Renal pelvis (tissue), 4 donors: ENCODE data around the gene CDK2. TPM values are rescaled to one million over a fixed set of nuclear protein-coding genes. Genes with fewer than 3 reads are reported as not detected.
A peak's percentile ranks its signal among the peaks of the same experiment; 100 is the strongest.

Source experiments
- DNase-seq: peaks from one replicate; pipeline ENCODE4 v3.0.0-alpha.2; 2013
- polyA plus RNA-seq, 3 donors: library from polyadenylated mRNA; unstranded; fragments of 120-200 nt; gene quantifications; one replicate each; pipeline ENCODE4 v1.2.1, GENCODE V29; 2013; ENCODE audit not compliant: insufficient read length in 3 of 3

The CDK2 gene
- polyA plus RNA-seq, 3 donors: 60.6 to 74.6 (median 61.6) TPM

DNA sequence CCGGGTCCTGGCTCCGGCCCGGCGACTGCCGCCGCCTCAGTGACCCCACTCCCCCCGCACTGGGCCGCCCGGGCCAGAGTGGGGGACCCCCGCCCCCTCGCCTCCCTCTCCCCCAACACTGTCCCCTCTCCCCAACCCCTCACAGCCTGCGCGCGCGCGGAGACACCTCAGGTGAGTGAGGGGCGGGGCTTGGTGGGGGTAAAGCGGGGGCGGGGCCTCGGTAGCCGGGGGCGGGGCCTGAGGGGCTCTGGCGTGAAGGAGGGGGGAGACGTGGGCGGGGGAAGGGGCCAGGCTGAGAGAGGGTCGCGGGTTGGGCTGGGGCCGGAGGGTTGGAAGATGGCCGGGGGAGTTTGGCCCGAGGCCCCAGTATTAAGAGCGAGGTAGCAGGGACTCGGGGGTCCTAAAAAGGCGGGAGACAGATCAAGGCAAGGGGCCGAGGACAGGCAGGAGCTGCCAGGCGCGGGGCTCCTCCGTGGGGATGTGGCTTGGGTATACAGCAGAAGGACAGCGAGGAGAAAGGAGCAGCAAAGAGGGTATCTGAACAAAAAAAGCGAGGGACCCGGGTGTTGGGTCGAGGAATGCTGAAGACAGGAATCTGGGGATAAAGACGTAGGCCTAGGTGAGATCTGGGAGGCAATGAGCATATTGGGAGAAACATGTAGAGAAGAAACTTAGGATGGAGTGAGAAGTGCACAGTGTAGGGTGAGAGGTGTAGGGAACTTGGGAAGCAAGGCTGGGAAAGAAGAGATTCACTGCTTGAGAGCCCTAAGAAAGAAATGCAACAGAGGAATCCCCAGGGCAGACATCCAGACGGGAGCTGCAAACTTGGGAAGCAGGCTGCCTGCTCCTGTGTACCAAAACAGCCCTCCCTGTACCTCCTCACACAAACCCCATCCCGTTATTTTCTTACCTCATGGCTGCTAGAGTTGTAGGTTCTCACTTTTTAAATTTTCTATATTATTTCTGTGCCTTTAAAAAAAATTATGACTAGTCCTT, 41.2 kb downstream of the CDK2 start:
- peak; percentile 68 for DNase-seq

GRCh38 chr12:56010111-56010570, 43.5 kb downstream of the CDK2 start:
- no peak for DNase-seq

GRCh38 chr12:56011509-56012090, 45.0 kb downstream of the CDK2 start:
- no peak for DNase-seq

DNA sequence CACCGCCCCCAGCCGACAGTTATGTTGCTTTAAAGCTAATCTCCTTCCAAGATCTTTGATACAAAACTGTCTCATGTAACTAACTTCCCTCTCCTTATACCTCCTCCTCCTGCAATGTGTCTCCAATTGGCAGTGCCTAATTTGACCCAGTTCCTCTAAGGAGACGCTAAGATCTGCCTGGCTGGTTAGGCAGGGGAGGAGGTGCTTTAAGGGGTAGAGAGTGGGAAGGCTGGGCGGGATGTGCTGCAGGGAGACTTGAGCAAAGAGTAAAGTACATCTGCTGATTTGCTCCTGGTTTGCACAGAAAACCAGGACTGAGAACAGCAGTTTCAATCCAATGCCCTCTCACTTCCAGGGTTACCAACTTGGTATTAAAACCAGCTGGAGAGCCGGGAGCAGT, 46.9 kb downstream of the CDK2 start:
- no peak for DNase-seq

GRCh38 chr12:56014205-56014604, 47.6 kb downstream of the CDK2 start:
- peak; percentile 65 for DNase-seq

- no peak for DNase-seq
Measured at GRCh38 chr12:56017181-56017580, 50.6 kb downstream of the CDK2 start.

- DNase-seq: no peak
Measured at GRCh38 chr12:56018356-56018755, 51.7 kb downstream of the CDK2 start.

- DNase-seq: peak; percentile 88
Measured at GRCh38 chr12:56020423-56021184, 54.0 kb downstream of the CDK2 start, which contains the start of gene IKZF4. Gene IKZF4 (plus strand): TSS chr12:56021043. CDS start chr12:56021494, 451 bp downstream.

DNA sequence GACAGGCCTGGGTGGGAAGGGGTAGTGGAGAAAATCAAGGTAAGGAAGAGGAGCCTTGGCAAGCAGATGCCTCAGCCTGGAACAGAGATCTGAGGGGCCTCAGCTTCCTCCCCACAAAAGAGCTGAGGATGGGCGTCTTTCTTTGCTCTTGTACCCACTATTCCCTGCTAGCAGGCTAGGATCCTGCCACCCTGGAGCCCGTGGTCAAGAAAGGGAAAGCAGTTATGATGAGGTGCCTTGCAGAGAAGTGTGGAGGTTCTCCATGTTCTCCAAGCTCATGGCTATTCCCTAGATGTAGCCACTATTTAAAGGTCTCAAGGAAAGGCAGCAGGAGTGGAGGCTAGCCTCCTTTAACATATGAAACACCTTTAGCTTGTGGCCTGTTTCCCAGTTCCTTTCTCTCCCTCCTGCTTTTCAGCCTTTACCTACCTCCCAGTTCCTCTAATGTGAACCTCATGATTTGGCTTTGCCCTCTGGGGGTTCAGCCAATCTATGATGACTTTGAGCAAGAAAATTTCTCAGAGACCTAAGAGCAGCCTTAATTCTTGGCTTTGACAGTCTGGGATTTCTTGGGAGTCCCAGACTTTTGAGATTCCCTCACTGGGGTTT, 55.4 kb downstream of the CDK2 start:
- no peak for DNase-seq

Other genes with a start within 250 kb of the CDK2 start
- 10 to 100 TPM; 22.2 to 41.6 (median 41.4) TPM for gene RDH5, start 246.4 kb upstream of the CDK2 start, polyA plus RNA-seq
- 100 to 1,000 TPM; 637 to 739 (median 680) TPM for gene CD63, start 237.8 kb upstream of the CDK2 start, polyA plus RNA-seq
- 10 to 100 TPM; 21.3 to 24.6 (median 23.9) TPM for gene GDF11, start 223.7 kb upstream of the CDK2 start, polyA plus RNA-seq
- 100 to 1,000 TPM; 105 to 132 (median 112) TPM for gene SARNP, start 149.1 kb upstream of the CDK2 start, polyA plus RNA-seq
- gene ORMDL2, start 148.8 kb upstream of the CDK2 start, polyA plus RNA-seq: 10 to 100 TPM; 30.2 to 36.3 (median 34.8) TPM
- 10 to 100 TPM; 44.8 to 46.9 (median 45.3) TPM for gene DNAJC14, start 137.2 kb upstream of the CDK2 start, polyA plus RNA-seq
- 1 to 10 TPM in 1 of 3 donors, under 1 TPM in 2; 0.61 to 1.2 (median 0.77) TPM for gene MMP19, start 123.9 kb upstream of the CDK2 start, polyA plus RNA-seq
- gene PYM1, start 38.9 kb upstream of the CDK2 start, polyA plus RNA-seq: 10 to 100 TPM; 33.2 to 41.1 (median 36.7) TPM
- gene DGKA, start 35.7 kb upstream of the CDK2 start, polyA plus RNA-seq: 10 to 100 TPM; 17.7 to 26.1 (median 17.7) TPM
- gene PMEL, start 788 bp upstream of the CDK2 start, polyA plus RNA-seq: 1 to 10 TPM; 3.3 to 5.2 (median 3.6) TPM
- 100 to 1,000 TPM; 149 to 175 (median 158) TPM for gene RAB5B, start 7.2 kb downstream of the CDK2 start, polyA plus RNA-seq
- 10 to 100 TPM; 49.5 to 56.8 (median 53.3) TPM for gene SUOX, start 30.4 kb downstream of the CDK2 start, polyA plus RNA-seq
- 10 to 100 TPM; 15.8 to 23.6 (median 20.1) TPM for gene IKZF4, start 54.2 kb downstream of the CDK2 start, polyA plus RNA-seq
- 100 to 1,000 TPM; 366 to 522 (median 513) TPM for gene RPS26, start 75.1 kb downstream of the CDK2 start, polyA plus RNA-seq
- 100 to 1,000 TPM in 2 of 3 donors, 10 to 100 TPM in 1; 70.3 to 125 (median 113) TPM for gene ERBB3, start 113.3 kb downstream of the CDK2 start, polyA plus RNA-seq
- gene PA2G4, start 137.7 kb downstream of the CDK2 start, polyA plus RNA-seq: 100 to 1,000 TPM; 140 to 173 (median 148) TPM
- gene RPL41, start 149.8 kb downstream of the CDK2 start, polyA plus RNA-seq: 1,000 to 10,000 TPM; 4,623 to 5,799 (median 4,745) TPM
- gene ZC3H10, start 151.4 kb downstream of the CDK2 start, polyA plus RNA-seq: 1 to 10 TPM; 6.1 to 7.4 (median 6.9) TPM
- gene ESYT1, start 161.4 kb downstream of the CDK2 start, polyA plus RNA-seq: 10 to 100 TPM; 79.5 to 86.3 (median 81.9) TPM
- 100 to 1,000 TPM; 158 to 186 (median 174) TPM for gene MYL6B, start 185.8 kb downstream of the CDK2 start, polyA plus RNA-seq
- gene MYL6, start 191.5 kb downstream of the CDK2 start, polyA plus RNA-seq: 1,000 to 10,000 TPM; 1,644 to 2,112 (median 1,781) TPM
- 100 to 1,000 TPM; 116 to 152 (median 133) TPM for gene SMARCC2, start 222.7 kb downstream of the CDK2 start, polyA plus RNA-seq